OCI-LY7 (cell line): ENCODE measurements around the gene PSPH. TPM values are rescaled to one million over a fixed set of nuclear protein-coding genes. Genes with fewer than 3 reads are reported as not detected.

Experiments
- BruUV-seq: library from RNA; stranded (reverse); fragments of 400-500 nt; replicated peaks from 2 replicates; lab custom pipeline; 2021; lab: Mats Ljungman, UMichigan
- CTCF ChIA-PET: fragments of 300-600 bp; sonication (Branson Sonifier 250); formaldehyde crosslinking; loops from one replicate; lab custom pipeline; 2022; ENCODE audit warnings: antibody characterized with exemption; ENCODE audit not compliant: unreplicated experiment; lab: Charles Lee
- POLR2A ChIA-PET: fragments of 300-600 bp; sonication (Branson Sonifier 250); formaldehyde crosslinking; loops from one replicate; lab custom pipeline; 2022; ENCODE audit warnings: antibody characterized with exemption; lab: Charles Lee
- DNase-seq: peaks from one replicate; pipeline ENCODE4 v3.0.0-alpha.2; 2015; ENCODE audit warnings: low spot score
- H2AFZ ChIP-seq: fragments of 200-600 bp; sonication (generic), shearing (Covaris generic); 2 replicates; pipeline ENCODE4 v1.6.1; 2014; ENCODE audit warnings: mild to moderate bottlenecking, antibody characterized with exemption, low read length, moderate library complexity
- H3K27ac ChIP-seq: fragments of 200-600 bp; sonication (generic); 2 replicates; pipeline ENCODE4 v1.5.1; 2014; ENCODE audit warnings: mixed run types, low read depth, mild to moderate bottlenecking, moderate library complexity, low read length, inconsistent platforms; ENCODE audit not compliant: poor library complexity, severe bottlenecking
- H3K36me3 ChIP-seq: fragments of 200-600 bp; sonication (generic); 2 replicates; pipeline ENCODE4 v1.6.1; 2014; ENCODE audit warnings: mild to moderate bottlenecking, antibody characterized with exemption, low read length, moderate library complexity, mixed read lengths; ENCODE audit not compliant: insufficient read depth
- H3K4me1 ChIP-seq: fragments of 200-600 bp; sonication (generic); 2 replicates; pipeline ENCODE4 v1.5.1; 2014; ENCODE audit warnings: mild to moderate bottlenecking, low read length; ENCODE audit not compliant: insufficient read depth, poor library complexity, severe bottlenecking
- H3K4me2 ChIP-seq: fragments of 200-600 bp; sonication (generic); 2 replicates; pipeline ENCODE4 v1.6.1; 2014; ENCODE audit warnings: mild to moderate bottlenecking, low read length
- H3K4me3 ChIP-seq: fragments of 200-600 bp; sonication (generic); 2 replicates; pipeline ENCODE4 v1.5.1; 2014; ENCODE audit warnings: mild to moderate bottlenecking, low read depth, low read length; ENCODE audit not compliant: poor library complexity, severe bottlenecking
- H3K79me2 ChIP-seq: fragments of 200-600 bp; sonication (generic); 2 replicates; pipeline ENCODE4 v1.6.1; 2016; ENCODE audit warnings: low read depth, mild to moderate bottlenecking, low read length, moderate library complexity, mixed read lengths; ENCODE audit not compliant: insufficient read depth
- H3K9me2 ChIP-seq: fragments of 200-600 bp; sonication (generic); 2 replicates; pipeline ENCODE4 v1.6.1; 2016; ENCODE audit warnings: mild to moderate bottlenecking, low read length, mixed read lengths; ENCODE audit not compliant: insufficient read depth
- H3K9me3 ChIP-seq: fragments of 200-600 bp; sonication (generic); 2 replicates; pipeline ENCODE4 v1.6.1; 2014; ENCODE audit warnings: mild to moderate bottlenecking, mixed run types, low read length, mixed read lengths
- H4K20me1 ChIP-seq: fragments of 200-600 bp; sonication (generic); 2 replicates; pipeline ENCODE4 v1.6.1; 2014; ENCODE audit warnings: mild to moderate bottlenecking, antibody characterized with exemption, low read length, moderate library complexity, mixed read lengths; ENCODE audit not compliant: insufficient read depth
- CTCF ChIP-seq: fragments of 200-600 bp; sonication (generic); conservative IDR thresholded peaks from 2 replicates; pipeline ENCODE4 v1.5.1; 2014; ENCODE audit warnings: mild to moderate bottlenecking, antibody characterized with exemption, low read length, moderate library complexity, mixed read lengths
- EZH2phosphoT487 ChIP-seq: fragments of 200-600 bp; sonication (generic); IDR thresholded peaks from 2 replicates; pipeline ENCODE4 v1.6.1; 2018; ENCODE audit warnings: low read depth, borderline replicate concordance, mild to moderate bottlenecking, mixed run types, antibody characterized with exemption, low read length, moderate library complexity, mixed read lengths
- intact Hi-C: fragments of 100-400 bp; cut with micrococcal nuclease; formaldehyde crosslinking; loops from one replicate; pipeline ENCODE4 v1.10.0; 2022; ENCODE audit not compliant: unreplicated experiment
- total RNA-seq, 2 experiments: library from RNA; depleted of rRNA in 1 of 2; stranded (reverse); fragments of >200 nt in 1 of 2; shearing (Covaris generic) in 1 of 2; gene quantifications; 2 replicates each; pipeline ENCODE4 v1.2.3, GENCODE V29; 2014 to 2022

The PSPH gene
- total RNA-seq, 2 experiments from 2014 or later = 55.3 to 62.9 TPM

GRCh38 chr7:56003749-56004148 lies 47.5 kb downstream of the PSPH start:
- intact Hi-C loops = loop anchor here (1.0 kb wide), 1 partner anchor 71 kb away; no protein-coding TSS in a partner anchor
- POLR2A ChIA-PET = interaction anchor here (0.7 kb wide), 1 partner anchor 456 kb away, joined by 3 read pairs; no protein-coding TSS in a partner anchor
- Histone ChIP-seq H3K36me3 (peaks cover 8% of the 10 kb centered on the region), H3K79me2 (no peaks in the 10 kb centered on the region), H3K4me2 (no peak overlapping the region), H3K27ac (no peak overlapping the region), H2AFZ (no peak overlapping the region), H3K4me1 (no peaks in the 10 kb centered on the region), H3K9me3 (no peaks in the 10 kb centered on the region), H3K9me2 (no peaks in the 10 kb centered on the region), H3K4me3 (no peak overlapping the region), H4K20me1 (no peaks in the 10 kb centered on the region)
- no peak for DNase-seq
- TF ChIP-seq EZH2phosphoT487 = no peak
- TF ChIP-seq CTCF = no peak
- no TSS peak for BruUV-seq
- CTCF ChIA-PET = no interaction called here

- H3K9me2 ChIP-seq = no peaks in the 10 kb centered on the region
- H3K4me1 ChIP-seq = no peaks in the 10 kb centered on the region
- no peak overlapping the region for H2AFZ ChIP-seq
- H3K27ac ChIP-seq = no peak overlapping the region
- H3K79me2 ChIP-seq = no peaks in the 10 kb centered on the region
- no TSS peak for BruUV-seq
- H4K20me1 ChIP-seq = no peaks in the 10 kb centered on the region
- H3K36me3 ChIP-seq = peaks cover 41% of the 10 kb centered on the region
- no peak for DNase-seq
- CTCF ChIA-PET = no interaction called here
- no peak overlapping the region for H3K4me2 ChIP-seq
- no peaks in the 10 kb centered on the region for H3K9me3 ChIP-seq
- intact Hi-C loops = no loop called here
- TF ChIP-seq CTCF (no peak), EZH2phosphoT487 (no peak)
- H3K4me3 ChIP-seq = no peak overlapping the region
- POLR2A ChIA-PET = interaction anchor here (0.5 to 1.4 kb wide), 2 partner anchors 18 to 106 kb away, joined by 3 read pairs; no protein-coding TSS in a partner anchor
Measured at GRCh38 chr7:55996856-55997500, 54.3 kb downstream of the PSPH start.

- POLR2A ChIA-PET = no interaction called here
- H3K27ac ChIP-seq = no peak overlapping the region
- H3K36me3 ChIP-seq = peaks cover 48% of the 10 kb centered on the region
- H3K4me3 ChIP-seq = no peak overlapping the region
- H4K20me1 ChIP-seq = no peaks in the 10 kb centered on the region
- no peak overlapping the region for H2AFZ ChIP-seq
- no peak for DNase-seq
- CTCF ChIA-PET = no interaction called here
- H3K4me1 ChIP-seq = no peaks in the 10 kb centered on the region
- no TSS peak for BruUV-seq
- H3K4me2 ChIP-seq = no peak overlapping the region
- H3K79me2 ChIP-seq = no peaks in the 10 kb centered on the region
- no peaks in the 10 kb centered on the region for H3K9me3 ChIP-seq
- intact Hi-C loops = no loop called here
- TF ChIP-seq EZH2phosphoT487 = no peak
- no peaks in the 10 kb centered on the region for H3K9me2 ChIP-seq
Measured at GRCh38 chr7:55992346-55992745, 58.9 kb downstream of the PSPH start.
